Endothelial cell of umbilical vein (primary cell): ENCODE data around the gene ZNF23.

Source experiments
- CTCF ChIP-seq, 2 donors: IDR thresholded peaks; 1 replicate in 1 of 2; 2 replicates in 1 of 2; pipeline ENCODE4 v1.5.1; 2011; ENCODE audit warnings: low read length in 2 of 2, mild to moderate bottlenecking in 2 of 2, moderate library complexity in 2 of 2, control low read depth in 1 of 2, inconsistent platforms in 1 of 2, low read depth in 1 of 2; ENCODE audit not compliant: insufficient read depth in 1 of 2; ENCODE audit errors: extremely low read depth in 1 of 2
- EZH2 ChIP-seq: IDR thresholded peaks from 2 replicates; pipeline ENCODE4 v1.6.1; 2012; ENCODE audit warnings: borderline replicate concordance, low read depth, mild to moderate bottlenecking, moderate library complexity, low read length, inconsistent platforms; ENCODE audit not compliant: severe bottlenecking
- POLR2A ChIP-seq: IDR thresholded peaks from 2 replicates; pipeline ENCODE4 v1.6.1; 2012; ENCODE audit warnings: low read depth, mild to moderate bottlenecking, control low read depth, low read length
- POLR2AphosphoS5 ChIP-seq: IDR thresholded peaks from 2 replicates; pipeline ENCODE4 v1.6.1; 2012; ENCODE audit warnings: low read depth, mild to moderate bottlenecking, control low read depth, low read length, moderate library complexity; ENCODE audit not compliant: insufficient read depth
- TF ChIP-seq, protein P1 (sequence below): IDR thresholded peaks from 2 replicates; pipeline ENCODE4 v1.6.1; 2011; ENCODE audit not compliant: insufficient read depth, insufficient read length

DNA sequence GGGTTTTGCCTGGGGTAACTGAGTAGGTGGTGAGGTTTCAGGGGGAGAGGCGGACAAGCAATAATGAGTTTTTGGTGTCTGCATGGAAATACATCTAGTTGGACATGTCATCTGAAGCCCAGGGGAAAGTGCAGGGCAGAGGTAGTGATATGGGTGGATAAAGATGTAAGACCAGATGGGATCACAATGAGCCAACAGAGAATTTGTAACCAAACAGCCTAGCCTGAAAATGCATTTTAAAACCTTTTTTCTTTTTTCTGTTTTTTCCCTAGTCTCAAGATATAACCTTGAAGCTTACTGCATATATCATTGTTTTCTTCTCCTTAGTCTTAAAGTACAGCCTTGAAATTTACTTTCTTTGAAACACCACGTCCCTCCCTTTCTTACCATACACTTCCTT is 30.7 kb upstream of the ZNF23 start:
- no peak for TF ChIP-seq CTCF (IDR thresholded peaks at IDR 0.05; ENCODE audit: extremely low read depth in 1 of 2, insufficient read depth in 1 of 2, low read depth in 1 of 2, low read length in 2 of 2)
- no peak for TF ChIP-seq EZH2
- no peak for TF ChIP-seq POLR2AphosphoS5
- TF ChIP-seq, protein P1, sequence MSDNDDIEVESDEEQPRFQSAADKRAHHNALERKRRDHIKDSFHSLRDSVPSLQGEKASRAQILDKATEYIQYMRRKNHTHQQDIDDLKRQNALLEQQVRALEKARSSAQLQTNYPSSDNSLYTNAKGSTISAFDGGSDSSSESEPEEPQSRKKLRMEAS, result no peak
- no peak for TF ChIP-seq POLR2A
